Esophagus squamous epithelium (tissue), 5 donors: ENCODE measurements around the gene ANK2. TPM values are rescaled to one million over a fixed set of nuclear protein-coding genes. Genes with fewer than 3 reads are reported as not detected.

Experiments
- DNase-seq: peaks from one replicate; lab custom pipeline; 2025; lab: John Stamatoyannopoulos, UW
- H3K27ac ChIP-seq, 4 donors: fragments of 200-600 bp; sonication (generic); one replicate each; pipeline ENCODE4 v1.5.1; 2016 to 2019; ENCODE audit warnings: mild to moderate bottlenecking in 1 of 4
- H3K27me3 ChIP-seq, 4 donors: fragments of 200-600 bp; sonication (generic); 1 replicate in 3 of 4; 2 replicates in 1 of 4; pipeline versions ENCODE4 v1.5.1 to v1.6.0; 2017 to 2021; ENCODE audit warnings: antibody characterized with exemption in 1 of 4
- H3K36me3 ChIP-seq, 3 donors: fragments of 200-600 bp; sonication (generic); one replicate each; pipeline ENCODE4 v1.5.1; 2016 to 2019
- H3K4me1 ChIP-seq, 3 donors: fragments of 200-600 bp; sonication (generic); one replicate each; pipeline ENCODE4 v1.5.1; 2017 to 2019
- H3K4me3 ChIP-seq, 4 donors: fragments of 200-600 bp; sonication (generic); 1 replicate in 3 of 4; 2 replicates in 1 of 4; pipeline ENCODE4 v1.5.1; 2016 to 2019; ENCODE audit warnings: mild to moderate bottlenecking in 2 of 4, moderate library complexity in 1 of 4
- H3K9me3 ChIP-seq, 3 donors: fragments of 200-600 bp; sonication (generic); one replicate each; pipeline ENCODE4 v1.5.1; 2016 to 2019
- POLR2A ChIP-seq, 4 donors: fragments of 450-650 bp; IDR thresholded peaks; one replicate each; pipeline ENCODE4 v1.6.1; 2017; ENCODE audit warnings: antibody characterized with exemption in 4 of 4, mild to moderate bottlenecking in 4 of 4, moderate library complexity in 3 of 4
- WGBS, 2 donors: methylation state at CpG; one replicate each; pipeline ENCODE4 v1.1.5; 2018; 5-methylcytosine and 5-hydroxymethylcytosine counted together
- intact Hi-C: fragments of 100-400 bp; cut with DNase I; formaldehyde crosslinking; loops from one replicate; pipeline ENCODE4 v1.15.0; 2022
- total RNA-seq, 4 donors: library from RNA; depleted of rRNA; stranded (reverse); fragments of >200 nt; gene quantifications; one replicate each; pipeline ENCODE4 v1.1.0, GENCODE V29; 2016
- TF ChIP-seq, protein P1 (sequence below), 6 experiments: fragments of 450-650 bp in 4 of 6; fragments of 200-600 bp in 2 of 6; sonication (generic) in 2 of 6; IDR thresholded peaks; one replicate each; pipeline ENCODE4 v1.5.1; 2016 to 2019; ENCODE audit warnings: antibody characterized with exemption in 6 of 6, mild to moderate bottlenecking in 4 of 6, moderate library complexity in 4 of 6
- donor health status: DM: yes; HTN: yes; CAD: no.

ANK2 gene
- total RNA-seq, 4 donors from 2014 or later: 1.4 to 20.8 (median 9.6) TPM

GRCh38 chr4:113260688-113261087 lies 211.2 kb downstream of the ANK2 start:
- H3K4me1 ChIP-seq: no peaks in the 10 kb centered on the region
- H3K27me3 ChIP-seq: no peaks in the 10 kb centered on the region
- WGBS, 2 donors: 74 to 92% methylated on average over 4 of the region's 4 CpGs
- no peaks in the 10 kb centered on the region for H3K36me3 ChIP-seq
- DNase-seq: no peak
- no peak overlapping the region for H3K4me3 ChIP-seq
- no peak overlapping the region for H3K27ac ChIP-seq
- no peaks in the 10 kb centered on the region for H3K9me3 ChIP-seq
- TF ChIP-seq, protein P1, sequence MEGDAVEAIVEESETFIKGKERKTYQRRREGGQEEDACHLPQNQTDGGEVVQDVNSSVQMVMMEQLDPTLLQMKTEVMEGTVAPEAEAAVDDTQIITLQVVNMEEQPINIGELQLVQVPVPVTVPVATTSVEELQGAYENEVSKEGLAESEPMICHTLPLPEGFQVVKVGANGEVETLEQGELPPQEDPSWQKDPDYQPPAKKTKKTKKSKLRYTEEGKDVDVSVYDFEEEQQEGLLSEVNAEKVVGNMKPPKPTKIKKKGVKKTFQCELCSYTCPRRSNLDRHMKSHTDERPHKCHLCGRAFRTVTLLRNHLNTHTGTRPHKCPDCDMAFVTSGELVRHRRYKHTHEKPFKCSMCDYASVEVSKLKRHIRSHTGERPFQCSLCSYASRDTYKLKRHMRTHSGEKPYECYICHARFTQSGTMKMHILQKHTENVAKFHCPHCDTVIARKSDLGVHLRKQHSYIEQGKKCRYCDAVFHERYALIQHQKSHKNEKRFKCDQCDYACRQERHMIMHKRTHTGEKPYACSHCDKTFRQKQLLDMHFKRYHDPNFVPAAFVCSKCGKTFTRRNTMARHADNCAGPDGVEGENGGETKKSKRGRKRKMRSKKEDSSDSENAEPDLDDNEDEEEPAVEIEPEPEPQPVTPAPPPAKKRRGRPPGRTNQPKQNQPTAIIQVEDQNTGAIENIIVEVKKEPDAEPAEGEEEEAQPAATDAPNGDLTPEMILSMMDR (IDR thresholded peaks at IDR 0.05): no peak
- TF ChIP-seq POLR2A (IDR thresholded peaks at IDR 0.05): no peak
- intact Hi-C loops: no loop called here

GRCh38 chr4:113263274-113263673 lies 213.8 kb downstream of the ANK2 start:
- intact Hi-C loops: no loop called here
- no peak overlapping the region for H3K4me3 ChIP-seq
- DNase-seq: no peak
- no peaks in the 10 kb centered on the region for H3K36me3 ChIP-seq
- H3K9me3 ChIP-seq: no peaks in the 10 kb centered on the region
- no peaks in the 10 kb centered on the region for H3K4me1 ChIP-seq
- H3K27me3 ChIP-seq: no peaks in the 10 kb centered on the region
- 46 to 58% methylated on average over 1 of the region's 1 CpG for WGBS, 2 donors
- no peak overlapping the region for H3K27ac ChIP-seq
- no peak for TF ChIP-seq POLR2A (IDR thresholded peaks at IDR 0.05)
- TF ChIP-seq, protein P1 (IDR thresholded peaks at IDR 0.05): no peak

GRCh38 chr4:113270520-113271319 lies 221.3 kb downstream of the ANK2 start:
- Histone ChIP-seq H3K9me3 (no peaks in the 10 kb centered on the region), H3K4me1 (no peaks in the 10 kb centered on the region), H3K36me3 (no peaks in the 10 kb centered on the region), H3K27me3 (no peaks in the 10 kb centered on the region), H3K27ac (no peak overlapping the region), H3K4me3 (no peak overlapping the region)
- intact Hi-C loops: no loop called here
- DNase-seq: no peak
- no peak for TF ChIP-seq POLR2A (IDR thresholded peaks at IDR 0.05)
- TF ChIP-seq, protein P1 (IDR thresholded peaks at IDR 0.05): no peak
- WGBS, 2 donors: 76 to 81% methylated on average over 7 of the region's 7 CpGs

DNA sequence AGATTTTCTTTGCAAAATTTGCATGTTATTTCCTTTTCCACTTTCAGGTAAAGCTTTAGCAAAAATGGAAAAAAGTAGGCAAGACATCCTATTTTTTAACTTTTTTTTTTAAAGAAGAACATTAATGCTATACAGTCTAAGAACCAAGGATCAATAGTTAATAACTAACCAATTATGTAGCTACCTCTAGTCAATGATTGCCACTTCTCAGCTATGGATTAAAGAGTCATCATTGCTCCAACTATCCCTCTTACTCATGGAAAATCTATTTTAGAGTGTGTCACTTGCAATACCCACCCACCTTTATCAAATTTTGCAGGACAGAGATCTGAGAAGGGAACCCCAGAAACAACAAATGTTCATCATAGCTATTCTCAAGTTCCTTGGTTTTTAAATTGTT lies 223.1 kb downstream of the ANK2 start:
- TF ChIP-seq POLR2A (IDR thresholded peaks at IDR 0.05): no peak
- TF ChIP-seq, protein P1 (IDR thresholded peaks at IDR 0.05): no peak
- H3K4me1 ChIP-seq: no peaks in the 10 kb centered on the region
- H3K36me3 ChIP-seq: no peaks in the 10 kb centered on the region
- H3K27ac ChIP-seq: no peak overlapping the region
- H3K27me3 ChIP-seq: no peaks in the 10 kb centered on the region
- no peak for DNase-seq
- no peaks in the 10 kb centered on the region for H3K9me3 ChIP-seq
- intact Hi-C loops: no loop called here
- no peak overlapping the region for H3K4me3 ChIP-seq

DNA sequence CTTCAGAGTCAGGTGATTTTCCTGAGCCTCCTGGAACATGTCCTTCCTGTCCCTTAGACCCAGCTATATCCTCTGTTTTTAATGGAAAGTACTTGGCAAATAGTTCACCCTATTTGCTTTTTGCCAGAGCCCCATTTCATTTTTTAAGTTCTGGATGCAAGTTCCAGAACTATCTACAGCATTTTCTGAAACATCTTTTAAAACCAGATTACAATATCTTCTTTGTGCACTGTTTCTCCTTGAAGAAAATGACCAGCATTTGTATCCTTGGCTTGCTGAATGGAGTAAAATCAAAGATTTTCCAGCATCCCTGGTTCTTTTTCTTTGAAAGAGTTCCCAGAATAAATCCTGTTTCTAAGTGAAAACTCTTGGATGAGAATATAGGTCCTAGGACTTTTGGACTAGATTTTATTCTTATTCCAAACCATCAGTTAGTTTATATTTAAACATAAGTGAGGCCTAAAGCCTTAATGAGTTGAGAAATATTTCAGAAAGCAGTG lies 224.3 kb downstream of the ANK2 start:
- no peak overlapping the region for H3K4me3 ChIP-seq
- no peaks in the 10 kb centered on the region for H3K9me3 ChIP-seq
- no peak for DNase-seq
- no peaks in the 10 kb centered on the region for H3K4me1 ChIP-seq
- no peak overlapping the region for H3K27ac ChIP-seq
- TF ChIP-seq, protein P1 (IDR thresholded peaks at IDR 0.05): no peak
- TF ChIP-seq POLR2A (IDR thresholded peaks at IDR 0.05): no peak
- H3K36me3 ChIP-seq: no peaks in the 10 kb centered on the region
- no peaks in the 10 kb centered on the region for H3K27me3 ChIP-seq
- intact Hi-C loops: no loop called here
